Measurements from ENCODE around the gene JARID2. TPM values are rescaled to one million over a fixed set of nuclear protein-coding genes. Genes with fewer than 3 reads are reported as not detected.
A peak's percentile ranks its signal among the peaks of the same experiment; 100 is the strongest.

The JARID2 gene
- total RNA-seq, 8 experiments from 2014 or later = 11.8 to 39.9 (median 30.7) TPM

GRCh38 chr6:15250187-15251168 lies 4.6 kb downstream of the JARID2 start:
- ATAC-seq (replicated peaks in 6 of 8) = no peak
- Histone ChIP-seq H3K4me3 (no peak overlapping the region), H3K4me1 (replicated peaks in 1 of 2) (peaks cover 0 to 7% of the 10 kb centered on the region in 2 donors), H3K27ac (no peak overlapping the region)
- in situ Hi-C loops (cut with MboI; ENCODE audit: low pct_unique_long_range_greater_than_20kb in 2 of 9, low sequenced_read_pairs in 9 of 9, unreplicated experiment in 9 of 9) = loop anchor here in 2 of 9 experiments (25.0 kb wide), 2 partner anchors 212 to 237 kb away; no protein-coding TSS in a partner anchor
- WGBS, 10 experiments = 70 to 100% (median 89%) methylated on average over 4 to 14 of the region's 15 CpGs

GRCh38 chr6:15252195-15252594 lies 6.3 kb downstream of the JARID2 start:
- Histone ChIP-seq H3K4me1 (replicated peaks in 1 of 2) (peaks cover 11 to 24% of the 10 kb centered on the region in 2 donors), H3K4me3 (no peak overlapping the region), H3K27ac (no peak overlapping the region)
- in situ Hi-C loops (cut with MboI; ENCODE audit: low pct_unique_long_range_greater_than_20kb in 2 of 9, low sequenced_read_pairs in 9 of 9, unreplicated experiment in 9 of 9) = loop anchor here in 2 of 9 experiments (25.0 kb wide), 2 partner anchors 210 to 235 kb away; no protein-coding TSS in a partner anchor
- no peak for ATAC-seq (replicated peaks in 6 of 8)
- WGBS, 10 experiments = 69 to 100% (median 92%) methylated on average over 1 to 3 of the region's 3 CpGs; no CpG with 5 or more reads in 1 of the 10 experiments

- WGBS, 10 experiments = 84 to 100% (median 94%) methylated on average over 1 to 12 of the region's 14 CpGs; no CpG with 5 or more reads in 1 of the 10 experiments
- Histone ChIP-seq H3K4me1 (replicated peaks in 1 of 2) (peaks cover 15 to 30% of the 10 kb centered on the region in 2 donors), H3K4me3 (no peak overlapping the region), H3K27ac (no peak overlapping the region)
- in situ Hi-C loops (cut with MboI; ENCODE audit: low pct_unique_long_range_greater_than_20kb in 2 of 9, low sequenced_read_pairs in 9 of 9, unreplicated experiment in 9 of 9) = loop anchor here in 2 of 9 experiments (25.0 kb wide), 2 partner anchors 209 to 234 kb away; no protein-coding TSS in a partner anchor
- ATAC-seq (replicated peaks in 6 of 8) = no peak
These were observed 7.5 kb downstream of the JARID2 start for GRCh38 chr6:15253203-15254022.

GRCh38 chr6:15254070-15254975 lies 8.5 kb downstream of the JARID2 start:
- in situ Hi-C loops (cut with MboI; ENCODE audit: low pct_unique_long_range_greater_than_20kb in 2 of 9, low sequenced_read_pairs in 9 of 9, unreplicated experiment in 9 of 9) = loop anchor here in 2 of 9 experiments (25.0 kb wide), 2 partner anchors 208 to 233 kb away; no protein-coding TSS in a partner anchor
- peak; percentile 31 to 68 (median 54) for ATAC-seq (replicated peaks in 6 of 8)
- 67 to 97% (median 89%) methylated on average over 1 to 13 of the region's 14 CpGs; no CpG with 5 or more reads in 1 of the 10 experiments for WGBS, 10 experiments
- peaks cover 17 to 35% of the 10 kb centered on the region in 2 donors for H3K4me1 ChIP-seq (replicated peaks in 1 of 2)
- H3K27ac ChIP-seq = no peak overlapping the region
- no peak overlapping the region for H3K4me3 ChIP-seq

GRCh38 chr6:15255481-15255880 lies 9.6 kb downstream of the JARID2 start:
- ATAC-seq (replicated peaks in 6 of 8) = no peak
- H3K4me1 ChIP-seq (replicated peaks in 1 of 2) = peaks cover 26 to 47% of the 10 kb centered on the region in 2 donors
- WGBS, 10 experiments = 50 to 100% (median 80%) methylated on average over 1 of the region's 1 CpG; no CpG with 5 or more reads in 6 of the 10 experiments
- in situ Hi-C loops (cut with MboI; ENCODE audit: low pct_unique_long_range_greater_than_20kb in 2 of 9, low sequenced_read_pairs in 9 of 9, unreplicated experiment in 9 of 9) = loop anchor here in 2 of 9 experiments (25.0 kb wide), 2 partner anchors 207 to 232 kb away; no protein-coding TSS in a partner anchor
- no peak overlapping the region for H3K27ac ChIP-seq
- H3K4me3 ChIP-seq = no peak overlapping the region

GRCh38 chr6:15255909-15256395 lies 10.1 kb downstream of the JARID2 start:
- Histone ChIP-seq H3K4me1 (replicated peaks in 1 of 2) (peaks cover 31 to 51% of the 10 kb centered on the region in 2 donors), H3K4me3 (no peak overlapping the region), H3K27ac (no peak overlapping the region)
- 83 to 100% (median 92%) methylated on average over 2 to 4 of the region's 4 CpGs; no CpG with 5 or more reads in 1 of the 10 experiments for WGBS, 10 experiments
- peak in 3 of 8 experiments; percentile 31 to 59 (median 40) for ATAC-seq (replicated peaks in 6 of 8)
- in situ Hi-C loops (cut with MboI; ENCODE audit: low pct_unique_long_range_greater_than_20kb in 2 of 9, low sequenced_read_pairs in 9 of 9, unreplicated experiment in 9 of 9) = loop anchor here in 2 of 9 experiments (25.0 kb wide), 2 partner anchors 206 to 231 kb away; no protein-coding TSS in a partner anchor

- H3K4me3 ChIP-seq = no peak overlapping the region
- H3K27ac ChIP-seq = no peak overlapping the region
- H3K4me1 ChIP-seq (replicated peaks in 1 of 2) = peaks cover 37 to 56% of the 10 kb centered on the region in 2 donors
- no peak for ATAC-seq (replicated peaks in 6 of 8)
- 56 to 87% (median 70%) methylated on average over 1 to 7 of the region's 9 CpGs; no CpG with 5 or more reads in 1 of the 10 experiments for WGBS, 10 experiments
- in situ Hi-C loops (cut with MboI; ENCODE audit: low pct_unique_long_range_greater_than_20kb in 2 of 9, low sequenced_read_pairs in 9 of 9, unreplicated experiment in 9 of 9) = loop anchor here in 2 of 9 experiments (25.0 kb wide), 2 partner anchors 206 to 231 kb away; no protein-coding TSS in a partner anchor
These were observed 10.8 kb downstream of the JARID2 start for GRCh38 chr6:15256538-15257271.

GRCh38 chr6:15257357-15258132 lies 11.7 kb downstream of the JARID2 start:
- in situ Hi-C loops (cut with MboI; ENCODE audit: low pct_unique_long_range_greater_than_20kb in 2 of 9, low sequenced_read_pairs in 9 of 9, unreplicated experiment in 9 of 9) = loop anchor here in 2 of 9 experiments (25.0 kb wide), 2 partner anchors 205 to 230 kb away; no protein-coding TSS in a partner anchor
- ATAC-seq (replicated peaks in 6 of 8) = no peak
- Histone ChIP-seq H3K4me1 (replicated peaks in 1 of 2) (peaks cover 37 to 57% of the 10 kb centered on the region in 2 donors), H3K27ac (no peak overlapping the region), H3K4me3 (no peak overlapping the region)
- 73 to 100% (median 85%) methylated on average over 1 to 8 of the region's 8 CpGs for WGBS, 10 experiments

GRCh38 chr6:15259766-15260098 lies 13.9 kb downstream of the JARID2 start:
- in situ Hi-C loops (cut with MboI; ENCODE audit: low pct_unique_long_range_greater_than_20kb in 2 of 9, low sequenced_read_pairs in 9 of 9, unreplicated experiment in 9 of 9) = loop anchor here in 2 of 9 experiments (25.0 kb wide), 2 partner anchors 203 to 228 kb away; no protein-coding TSS in a partner anchor
- no peak overlapping the region for H3K4me3 ChIP-seq
- ATAC-seq (replicated peaks in 6 of 8) = no peak
- peaks cover 51 to 71% of the 10 kb centered on the region in 2 donors for H3K4me1 ChIP-seq (replicated peaks in 1 of 2)
- WGBS, 10 experiments = 11 to 92% (median 43%) methylated on average over 1 of the region's 1 CpG; no CpG with 5 or more reads in 3 of the 10 experiments
- no peak overlapping the region for H3K27ac ChIP-seq

GRCh38 chr6:15260099-15260821 lies 14.4 kb downstream of the JARID2 start:
- ATAC-seq (replicated peaks in 6 of 8) = peak in 1 of 8 experiments; percentile 2
- WGBS, 10 experiments = 21 to 100% (median 57%) methylated on average over 1 to 4 of the region's 4 CpGs; no CpG with 5 or more reads in 1 of the 10 experiments

More at GRCh38 chr6:15260099-15260821, 14.4 kb downstream of the JARID2 start:
- no peak overlapping the region for H3K27ac ChIP-seq
- no peak overlapping the region for H3K4me3 ChIP-seq
- H3K4me1 ChIP-seq (replicated peaks in 1 of 2) = peaks cover 56 to 74% of the 10 kb centered on the region in 2 donors
- in situ Hi-C loops (cut with MboI; ENCODE audit: low pct_unique_long_range_greater_than_20kb in 2 of 9, low sequenced_read_pairs in 9 of 9, unreplicated experiment in 9 of 9) = loop anchor here in 2 of 9 experiments (25.0 kb wide), 2 partner anchors 202 to 227 kb away; no protein-coding TSS in a partner anchor
